NCI-H1930 (cell line): Measurements from ENCODE around the gene SOX6.
"Not testable (repeated sequence)": the region's sequence is repeated elsewhere in the genome, so short reads cannot be mapped to it uniquely, and the experiment has no call there.

ENCODE experiments used
- DNase-seq, 2 experiments: peaks; one replicate each; lab custom pipeline; 2025; lab: John Stamatoyannopoulos, UW

The SOX6 gene

GRCh38 chr11:15929371-15929901 lies 426.9 kb downstream of the SOX6 start:
- DNase-seq: no peak

- no peak for DNase-seq
Measured at GRCh38 chr11:15927864-15928217, 428.5 kb downstream of the SOX6 start.

GRCh38 chr11:15927196-15927863 lies 429.0 kb downstream of the SOX6 start:
- DNase-seq: no peak

GRCh38 chr11:15926071-15926470 lies 430.3 kb downstream of the SOX6 start:
- no peak for DNase-seq

- no peak for DNase-seq
Measured at GRCh38 chr11:15923183-15923582, 433.2 kb downstream of the SOX6 start.

GRCh38 chr11:15922745-15923144 lies 433.6 kb downstream of the SOX6 start:
- DNase-seq: not testable (repeated sequence)

- DNase-seq: no peak
Measured at GRCh38 chr11:15920856-15921629, 435.3 kb downstream of the SOX6 start.

- no peak for DNase-seq
Measured at GRCh38 chr11:15918674-15919073, 437.7 kb downstream of the SOX6 start.

- DNase-seq: no peak
Measured at GRCh38 chr11:15918212-15918611, 438.1 kb downstream of the SOX6 start.
